T follicular helper cell (primary cell): ENCODE measurements around the gene C3orf70.
"Not testable (repeated sequence)": the region's sequence is repeated elsewhere in the genome, so short reads cannot be mapped to it uniquely, and the experiment has no call there.

Source experiments
- DNase-seq: peaks from one replicate; pipeline ENCODE4 v3.0.0-alpha.2; 2020; ENCODE audit warnings: low read depth

The C3orf70 gene

DNA sequence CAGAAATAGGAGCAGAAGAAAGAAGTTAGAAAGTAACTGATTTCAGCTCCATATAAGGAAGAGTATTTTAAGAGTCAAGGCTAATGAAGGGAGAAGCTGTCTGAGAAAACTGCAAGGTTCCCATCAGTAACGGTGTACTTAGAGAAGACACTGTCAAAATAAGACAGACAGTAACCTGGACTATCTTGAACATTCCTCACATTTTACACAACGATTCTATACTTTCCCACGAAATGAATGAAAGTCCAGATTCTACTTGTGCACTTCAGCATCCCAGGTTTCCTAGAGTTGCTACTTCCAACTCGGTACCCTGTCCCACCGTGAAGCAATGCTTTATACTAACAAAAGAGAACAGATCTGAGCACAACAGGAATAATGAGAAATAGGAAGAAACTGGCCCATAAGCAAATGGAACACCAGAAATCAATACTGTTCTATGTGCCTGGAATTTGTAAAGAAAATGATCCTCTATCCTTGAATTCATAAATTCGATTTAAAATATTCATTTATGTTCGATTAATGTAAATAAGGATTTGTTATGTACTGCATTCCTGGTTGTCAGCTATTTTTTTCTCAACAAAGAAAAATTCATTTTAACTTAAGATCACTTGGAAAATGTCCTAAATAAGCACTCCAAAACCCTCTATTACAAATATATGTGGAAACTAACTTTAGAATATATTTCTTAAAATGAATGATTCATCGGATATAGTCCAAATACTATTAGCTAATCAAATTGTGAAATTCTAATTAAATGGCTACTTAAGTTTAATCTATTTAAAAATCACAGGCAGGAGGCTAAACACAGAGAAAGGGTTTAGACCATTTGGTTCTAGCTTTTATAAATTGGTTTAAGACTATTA lies 1.5 kb downstream of the C3orf70 start:
- DNase-seq, result no peak

- DNase-seq, result no peak
Observed at GRCh38 chr3:185150561-185150960, 2.3 kb downstream of the C3orf70 start.

DNA sequence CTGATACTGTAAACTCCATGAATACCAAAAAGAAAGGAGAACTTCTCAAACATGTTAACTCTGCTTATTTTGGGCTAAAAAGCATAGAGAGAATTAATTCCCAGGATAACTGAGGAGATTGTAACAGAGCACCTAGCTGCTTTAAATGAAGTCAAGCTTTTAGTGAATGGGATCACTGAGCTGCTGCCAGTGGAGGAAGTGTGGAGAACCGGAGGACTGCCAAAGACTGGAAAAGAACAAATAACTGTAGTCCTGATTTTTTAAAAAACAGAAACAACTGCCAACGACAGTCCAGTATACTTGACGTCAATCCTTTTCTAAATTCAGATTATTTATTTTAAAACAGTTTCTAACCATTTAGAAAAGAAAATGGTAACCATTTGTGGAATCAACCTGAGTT lies 3.3 kb downstream of the C3orf70 start:
- DNase-seq, result no peak

- DNase-seq, result no peak
Observed at GRCh38 chr3:185145511-185145910, 7.3 kb downstream of the C3orf70 start.

DNA sequence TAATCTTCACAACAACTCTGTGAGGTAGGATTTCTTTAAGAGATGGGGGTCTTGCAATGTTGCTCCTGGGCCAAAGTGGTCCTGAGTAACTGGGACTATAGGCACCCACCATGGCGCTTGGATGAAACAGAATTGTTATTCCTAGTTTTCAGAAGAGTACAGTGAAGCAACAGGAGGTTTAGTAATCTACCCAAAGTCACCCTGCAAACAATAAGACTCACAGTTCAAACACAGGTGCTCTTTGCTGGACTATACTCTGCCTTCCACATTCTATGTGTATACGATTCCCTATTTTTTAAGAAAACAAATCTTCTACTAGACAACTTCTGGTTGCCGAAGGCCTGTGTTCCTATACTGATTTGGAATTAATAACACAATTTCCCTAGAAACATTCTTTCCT lies 8.1 kb downstream of the C3orf70 start:
- DNase-seq, result no peak

DNA sequence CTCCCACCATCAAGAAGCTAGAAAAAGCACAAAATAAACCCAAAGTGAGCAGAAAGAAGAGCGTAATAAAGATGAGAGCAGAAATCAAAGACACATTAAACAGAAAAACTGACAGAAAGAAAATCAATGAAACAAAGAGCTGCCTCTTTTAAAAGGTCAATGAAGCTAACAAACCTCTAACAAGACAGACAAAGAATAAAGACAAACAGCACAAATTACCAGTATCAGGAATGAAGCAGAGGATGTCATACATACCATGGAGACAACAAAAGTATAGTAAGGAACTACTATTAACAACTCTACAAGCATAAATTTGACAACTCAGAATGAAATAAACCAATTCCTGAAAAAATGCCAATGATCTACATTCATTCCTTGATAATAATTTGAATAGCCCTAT lies 15.0 kb downstream of the C3orf70 start:
- DNase-seq, result no peak

- DNase-seq, result no peak
Observed at GRCh38 chr3:185134509-185134908, 18.4 kb downstream of the C3orf70 start.

DNA sequence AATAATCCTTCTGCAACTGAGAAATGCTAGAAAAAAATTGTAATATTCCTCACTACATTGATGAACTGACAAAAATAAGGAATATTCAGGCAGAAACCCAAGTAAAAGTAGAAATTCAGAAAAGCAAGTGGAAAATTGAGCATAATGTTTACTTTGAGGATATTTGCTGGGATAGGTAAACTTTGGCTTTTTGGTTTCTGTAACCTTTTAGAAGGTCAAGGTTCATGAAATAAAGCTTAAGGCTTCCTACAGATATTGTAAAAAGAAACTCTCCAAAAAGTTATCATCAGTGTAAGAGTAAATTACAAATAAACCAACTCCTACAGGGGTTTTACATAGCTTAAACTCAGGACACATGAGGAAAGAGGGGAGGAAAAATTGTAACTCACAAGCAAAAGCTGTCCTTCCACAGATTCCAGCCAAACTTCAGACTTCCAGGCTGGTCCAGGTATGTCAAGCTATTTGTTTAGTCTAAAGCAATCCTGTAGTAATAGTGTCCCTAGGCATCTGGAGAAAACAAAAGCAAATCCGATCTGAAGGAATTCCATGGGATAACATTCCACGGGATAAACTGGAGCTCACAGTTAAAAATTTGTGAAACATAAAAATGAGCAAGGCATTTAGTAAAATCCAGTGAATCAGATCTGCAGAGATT lies 21.1 kb downstream of the C3orf70 start:
- no peak for DNase-seq

DNA sequence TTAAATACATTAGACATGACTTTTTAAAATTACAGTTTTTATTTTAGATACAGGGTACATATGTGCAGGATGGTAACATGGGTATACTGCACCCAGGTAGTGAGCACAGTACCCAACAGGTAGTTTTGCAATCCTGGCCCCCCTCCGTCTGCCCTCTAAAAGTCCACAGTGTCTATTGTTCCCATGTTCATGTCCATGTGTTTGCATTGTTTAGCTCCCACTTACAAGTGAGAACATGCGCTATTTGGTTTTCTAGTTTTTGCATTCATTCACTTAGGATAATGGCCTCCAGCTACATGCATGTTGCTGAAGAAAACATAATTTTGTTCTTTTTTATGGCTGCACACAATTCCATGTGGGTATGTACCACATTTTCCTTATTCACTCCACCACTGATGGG lies 23.8 kb downstream of the C3orf70 start:
- DNase-seq, result no peak

- DNase-seq, result no peak
Observed at GRCh38 chr3:185126201-185126600, 26.7 kb downstream of the C3orf70 start.

DNA sequence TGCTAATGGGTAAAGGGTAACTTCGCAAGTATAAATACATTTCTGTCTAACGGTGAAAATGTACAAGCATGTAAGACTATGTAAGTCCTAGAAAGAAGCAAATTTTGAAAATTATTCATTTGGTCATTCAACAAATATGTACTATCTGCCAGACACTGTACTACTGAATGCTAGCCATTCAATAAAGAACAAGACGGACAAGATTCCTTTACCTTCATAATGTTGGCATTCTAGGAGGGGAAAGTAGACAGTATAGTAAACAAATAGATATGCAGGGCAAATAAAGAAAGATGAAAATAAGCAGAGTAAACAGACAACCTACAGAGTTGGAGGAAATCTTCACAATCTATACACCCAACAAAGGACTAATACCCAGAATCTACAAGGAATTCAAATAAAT lies 32.7 kb downstream of the C3orf70 start:
- DNase-seq, result no peak

DNA sequence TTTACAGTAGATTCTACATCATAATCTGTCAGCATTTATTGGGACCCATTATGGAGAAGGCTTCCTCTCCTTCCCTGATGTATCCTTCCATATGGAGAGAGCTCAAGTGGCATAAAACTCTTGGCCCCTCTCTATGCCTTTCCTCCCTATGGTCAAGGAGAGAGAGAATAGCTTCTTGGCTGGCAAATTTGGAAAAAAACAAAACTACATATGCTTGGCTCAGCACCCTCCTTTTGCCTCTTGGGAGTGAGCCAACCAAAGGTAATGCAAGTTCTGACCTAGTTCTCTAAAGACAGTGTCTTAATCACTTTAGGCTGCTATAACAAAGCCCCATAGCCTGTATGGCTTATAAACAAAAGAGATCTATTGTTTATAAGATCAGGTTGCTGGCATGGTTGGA lies 37.5 kb downstream of the C3orf70 start:
- no peak for DNase-seq

GRCh38 chr3:185114756-185115155 lies 38.1 kb downstream of the C3orf70 start:
- DNase-seq, result no peak

DNA sequence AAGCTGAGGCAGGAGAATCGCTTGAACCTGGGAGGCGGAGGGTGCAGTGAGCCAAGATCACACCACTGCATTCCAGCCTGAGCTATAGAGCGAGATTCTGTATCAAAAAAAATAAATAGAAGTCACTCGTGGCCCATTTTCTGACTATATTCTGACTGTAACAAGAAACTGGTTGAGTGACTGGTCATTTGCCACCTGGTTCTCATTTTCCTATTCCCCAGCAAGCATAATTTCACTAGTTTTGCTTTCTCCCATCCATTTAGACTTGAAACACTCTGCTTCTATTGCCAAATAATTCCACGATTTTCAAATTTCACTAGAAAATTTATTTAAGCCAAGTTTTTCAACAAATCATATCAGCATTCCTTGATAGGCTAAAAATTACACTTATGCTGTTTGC lies 40.7 kb downstream of the C3orf70 start:
- DNase-seq, result no peak

GRCh38 chr3:185109012-185109411 lies 43.8 kb downstream of the C3orf70 start:
- not testable (repeated sequence) for DNase-seq

- not testable (repeated sequence) for DNase-seq
Observed at GRCh38 chr3:185106256-185106890, 46.5 kb downstream of the C3orf70 start.

DNA sequence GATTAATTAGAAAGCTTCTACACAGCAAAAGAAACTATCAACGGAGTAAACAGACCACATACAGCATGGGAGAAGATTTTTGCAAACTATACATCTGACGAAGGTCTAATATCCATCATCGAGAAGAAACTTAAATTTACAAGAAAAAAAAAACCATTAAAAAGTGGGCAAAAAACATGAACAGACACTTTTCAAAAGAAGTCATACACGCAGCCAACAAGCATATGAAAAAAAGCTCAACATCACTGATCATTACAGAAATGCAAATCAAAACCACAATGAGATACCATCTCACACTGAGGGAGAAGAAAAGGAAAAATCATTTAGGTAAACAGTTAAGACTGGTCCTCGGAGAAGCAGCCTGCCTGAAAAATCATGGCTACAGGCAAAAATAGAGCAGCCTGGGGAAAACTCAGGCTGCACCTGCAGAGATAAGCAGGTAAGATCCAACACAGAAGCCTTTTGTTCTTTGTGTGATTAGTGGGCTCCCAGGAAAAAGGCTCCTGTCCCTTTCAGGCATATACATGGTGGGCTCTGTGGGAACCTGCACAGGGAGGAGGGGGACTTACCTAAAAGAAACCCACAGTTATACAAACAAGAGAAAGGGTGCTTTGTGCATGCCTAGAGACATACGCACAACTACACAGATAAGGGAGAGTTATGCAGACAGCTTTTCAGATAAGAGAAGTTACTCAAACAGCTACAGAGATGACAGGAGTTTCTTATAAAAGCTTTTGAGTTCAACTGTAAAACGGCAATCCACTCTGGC lies 49.3 kb downstream of the C3orf70 start:
- DNase-seq, result no peak

GRCh38 chr3:185094697-185095096 lies 58.2 kb downstream of the C3orf70 start:
- DNase-seq, result no peak

DNA sequence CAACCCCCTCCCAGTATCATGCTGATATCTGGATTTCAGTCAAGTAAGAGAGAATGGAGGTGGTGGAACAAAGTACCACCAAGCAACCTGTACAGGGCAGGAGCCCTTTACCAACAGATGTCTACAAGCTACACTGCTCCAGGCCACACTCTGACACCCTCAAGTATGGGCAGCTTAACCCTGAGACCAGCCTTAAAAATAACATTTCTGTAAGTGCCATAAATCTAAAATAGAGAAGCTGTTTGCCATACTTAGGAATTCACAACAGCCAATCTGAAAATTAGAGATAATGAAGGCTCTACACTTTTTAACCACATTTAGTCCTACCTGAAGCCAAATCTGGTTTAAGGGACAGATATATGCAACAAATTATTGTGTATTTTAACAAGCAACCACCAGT lies 59.7 kb downstream of the C3orf70 start:
- DNase-seq, result no peak

GRCh38 chr3:185090811-185091210 lies 62.0 kb downstream of the C3orf70 start:
- no peak for DNase-seq

- DNase-seq, result no peak
Observed at GRCh38 chr3:185089751-185090150, 63.1 kb downstream of the C3orf70 start.

DNA sequence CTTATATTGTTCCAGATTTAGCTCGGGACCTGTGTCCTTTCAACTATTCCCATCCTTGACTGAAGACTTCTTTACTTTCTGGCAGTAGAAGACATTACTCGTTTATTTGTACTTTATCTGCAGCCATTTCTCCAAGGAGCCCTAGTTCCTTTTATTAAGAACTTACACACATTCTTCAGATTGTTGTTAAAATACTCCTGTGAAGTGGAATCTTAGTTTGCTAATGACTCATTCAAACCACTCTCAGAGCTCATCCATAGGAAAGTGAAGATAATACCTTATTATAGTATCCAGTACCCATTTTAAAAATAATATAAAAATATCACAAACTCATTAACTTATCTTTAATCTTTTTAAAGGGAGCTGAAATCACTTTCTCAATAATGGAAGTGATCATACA lies 63.5 kb downstream of the C3orf70 start:
- no peak for DNase-seq
